Choroid plexus epithelial cell (primary cell): ENCODE results near the gene SMC1B.

ENCODE experiments used
- DNase-seq: peaks from one replicate; pipeline ENCODE4 v3.0.0-alpha.2; 2010; ENCODE audit warnings: low read depth
- H3K4me3 ChIP-seq: 2 replicates; pipeline ENCODE4 v1.5.1; 2011; ENCODE audit warnings: low read depth, mild to moderate bottlenecking, control low read depth, low read length, moderate library complexity
- TF ChIP-seq, protein P1 (sequence below): conservative IDR thresholded peaks from 2 replicates; pipeline ENCODE4 v1.5.1; 2011; ENCODE audit warnings: low read depth, mild to moderate bottlenecking, control low read depth, inconsistent platforms, low read length, moderate library complexity

The SMC1B gene

DNA sequence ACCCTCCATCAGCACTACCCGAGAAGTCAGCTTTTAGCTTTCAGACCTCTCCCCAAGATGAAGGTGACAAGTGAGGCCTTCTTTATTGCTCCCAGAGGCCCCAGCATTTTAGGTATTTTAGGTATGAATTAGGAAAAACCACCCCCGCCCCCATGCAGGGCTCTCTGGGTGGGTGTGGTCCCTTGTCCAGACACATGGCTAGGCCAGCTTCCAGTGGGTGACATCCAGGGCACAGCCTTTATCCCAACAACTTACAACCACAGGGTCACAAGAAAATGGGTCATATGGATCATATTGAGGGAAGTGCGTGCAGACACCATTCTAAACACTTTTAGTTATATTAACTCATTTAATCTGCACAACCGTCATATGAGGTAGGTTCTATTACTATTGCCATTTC is 42.2 kb upstream of the SMC1B start:
- H3K4me3 ChIP-seq, result no peak overlapping the region
- TF ChIP-seq, protein P1, sequence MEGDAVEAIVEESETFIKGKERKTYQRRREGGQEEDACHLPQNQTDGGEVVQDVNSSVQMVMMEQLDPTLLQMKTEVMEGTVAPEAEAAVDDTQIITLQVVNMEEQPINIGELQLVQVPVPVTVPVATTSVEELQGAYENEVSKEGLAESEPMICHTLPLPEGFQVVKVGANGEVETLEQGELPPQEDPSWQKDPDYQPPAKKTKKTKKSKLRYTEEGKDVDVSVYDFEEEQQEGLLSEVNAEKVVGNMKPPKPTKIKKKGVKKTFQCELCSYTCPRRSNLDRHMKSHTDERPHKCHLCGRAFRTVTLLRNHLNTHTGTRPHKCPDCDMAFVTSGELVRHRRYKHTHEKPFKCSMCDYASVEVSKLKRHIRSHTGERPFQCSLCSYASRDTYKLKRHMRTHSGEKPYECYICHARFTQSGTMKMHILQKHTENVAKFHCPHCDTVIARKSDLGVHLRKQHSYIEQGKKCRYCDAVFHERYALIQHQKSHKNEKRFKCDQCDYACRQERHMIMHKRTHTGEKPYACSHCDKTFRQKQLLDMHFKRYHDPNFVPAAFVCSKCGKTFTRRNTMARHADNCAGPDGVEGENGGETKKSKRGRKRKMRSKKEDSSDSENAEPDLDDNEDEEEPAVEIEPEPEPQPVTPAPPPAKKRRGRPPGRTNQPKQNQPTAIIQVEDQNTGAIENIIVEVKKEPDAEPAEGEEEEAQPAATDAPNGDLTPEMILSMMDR, result no peak
- DNase-seq, result no peak

DNA sequence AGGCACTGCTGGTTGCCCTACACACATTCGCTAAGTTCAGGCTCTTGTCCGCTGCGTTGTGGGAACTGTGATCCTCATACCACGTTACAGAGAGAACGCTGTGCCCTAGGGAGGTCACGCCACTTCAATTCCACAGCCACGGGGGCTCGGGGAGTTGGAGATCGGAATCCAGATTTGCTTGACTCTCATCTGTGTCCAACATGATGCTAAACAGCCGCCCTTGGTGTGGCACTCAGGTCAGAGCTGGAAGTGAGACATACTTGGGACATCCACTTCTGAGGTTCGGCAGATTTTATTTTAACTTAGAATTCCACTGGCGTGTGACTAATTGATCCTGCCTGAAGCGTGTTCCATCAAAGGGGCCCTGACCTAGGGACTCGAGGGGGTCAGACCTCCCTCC is 41.8 kb upstream of the SMC1B start:
- TF ChIP-seq, protein P1, result no peak
- no peak overlapping the region for H3K4me3 ChIP-seq
- no peak for DNase-seq

DNA sequence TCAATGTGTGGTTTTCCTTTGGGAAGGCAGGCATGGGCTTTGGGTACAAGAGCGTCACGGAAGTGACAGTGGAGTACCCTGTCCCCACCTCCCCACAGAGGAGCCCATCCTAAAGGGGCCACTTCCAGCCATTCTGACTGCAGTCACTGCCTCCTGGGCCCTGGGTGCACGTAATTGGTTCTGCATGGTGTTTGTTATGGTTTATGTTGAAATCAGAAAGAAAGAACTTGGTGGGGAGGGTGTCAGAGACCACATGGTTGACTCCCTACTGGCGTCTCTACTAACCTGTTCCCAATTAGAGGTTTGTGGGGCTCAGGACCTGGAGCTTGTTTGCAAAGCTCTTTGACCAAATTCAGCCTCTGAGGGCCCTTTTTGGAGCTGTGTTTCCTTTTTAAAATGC is 40.9 kb upstream of the SMC1B start:
- DNase-seq, result peak; percentile 26
- no peak overlapping the region for H3K4me3 ChIP-seq
- TF ChIP-seq, protein P1, result no peak

DNA sequence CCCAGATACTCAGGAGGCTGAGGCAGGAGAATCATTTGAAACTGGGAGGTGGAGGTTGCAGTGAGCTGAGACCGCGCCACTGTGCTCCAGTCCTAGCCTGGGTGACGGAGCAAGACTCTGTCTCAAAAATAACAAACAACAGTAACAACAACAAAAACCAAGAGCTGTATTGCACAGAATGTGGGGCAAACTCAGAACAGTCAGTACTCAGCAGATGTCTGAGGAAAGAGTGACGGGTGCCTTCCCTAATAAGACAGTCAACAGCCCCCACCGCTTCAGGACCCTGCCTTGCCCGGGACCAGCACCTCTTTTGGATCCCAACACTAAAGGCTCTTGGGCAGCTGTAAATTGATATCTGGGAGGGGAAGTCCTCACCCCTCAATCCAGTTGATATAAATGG is 40.4 kb upstream of the SMC1B start:
- no peak for DNase-seq
- no peak overlapping the region for H3K4me3 ChIP-seq
- TF ChIP-seq, protein P1, result no peak

DNA sequence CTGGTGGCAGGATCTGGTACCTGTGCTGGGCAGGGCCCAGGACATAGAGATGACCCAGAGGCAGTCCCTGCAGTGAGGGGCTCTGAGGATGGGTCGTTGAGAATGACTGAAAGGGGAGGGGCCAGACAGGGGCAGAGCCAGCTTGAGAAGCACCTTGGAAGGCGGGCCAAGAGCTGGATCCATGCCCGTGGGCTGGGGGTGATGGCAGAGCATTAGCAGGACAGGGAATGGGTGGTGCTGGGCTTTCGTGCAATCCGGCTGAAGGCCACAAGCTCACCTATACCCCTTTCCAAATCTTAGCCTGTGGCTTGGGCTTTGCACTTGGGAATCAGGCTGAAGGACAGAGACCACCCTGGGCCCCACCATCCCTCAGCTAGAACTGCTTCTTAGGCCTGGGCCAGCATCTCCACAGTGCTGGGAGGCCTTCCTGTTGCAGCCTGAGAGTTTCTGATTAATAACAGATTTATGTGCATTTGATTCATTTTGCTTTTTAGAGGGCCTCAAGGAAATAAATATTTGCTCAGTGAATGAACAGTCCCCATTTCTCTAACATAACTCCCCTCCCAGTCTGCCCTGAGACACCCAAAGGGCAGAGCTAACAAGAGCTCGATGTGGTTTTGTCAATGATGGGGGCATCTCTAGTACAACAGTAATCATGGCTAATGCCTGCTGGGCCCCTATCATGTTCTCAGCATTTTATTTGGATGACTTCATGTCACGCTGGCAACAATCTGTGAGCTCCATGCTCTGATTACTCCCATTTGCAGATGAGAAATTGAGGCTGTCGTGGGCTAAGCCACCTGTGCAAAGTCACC is 39.4 kb upstream of the SMC1B start:
- TF ChIP-seq, protein P1, result no peak
- no peak overlapping the region for H3K4me3 ChIP-seq
- DNase-seq, result no peak

DNA sequence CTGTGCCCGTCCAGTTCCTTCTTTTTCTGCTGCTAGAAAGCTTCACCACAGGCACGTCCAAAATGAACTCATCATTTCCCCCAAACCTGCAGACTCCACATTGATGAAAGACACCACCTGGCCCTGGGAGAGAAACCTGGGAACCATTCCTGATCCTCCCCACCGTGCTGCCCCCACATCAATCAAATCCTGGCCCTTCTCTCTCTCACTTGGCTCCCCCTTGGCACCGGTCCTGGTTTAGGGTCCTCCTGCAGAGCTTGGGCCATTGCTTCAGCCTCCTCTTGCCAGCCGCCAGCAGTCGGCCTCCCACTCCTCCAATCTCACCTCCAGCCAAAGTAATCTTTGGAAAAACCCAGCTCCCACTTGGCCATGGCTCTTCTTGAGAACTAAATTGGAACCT is 38.6 kb upstream of the SMC1B start:
- no peak overlapping the region for H3K4me3 ChIP-seq
- TF ChIP-seq, protein P1, result no peak
- no peak for DNase-seq
